ENCODE measurements around the gene PCSK6.
"Not testable (repeated sequence)": the region's sequence is repeated elsewhere in the genome, so short reads cannot be mapped to it uniquely, and the experiment has no call there.

Gene PCSK6

GRCh38 chr15:101406036-101406435, 83.5 kb downstream of the PCSK6 start:
- no peak overlapping the region for H3K4me3 ChIP-seq (ENCODE audit: low read depth, low read length)

GRCh38 chr15:101404245-101404644, 85.3 kb downstream of the PCSK6 start:
- no peak overlapping the region for H3K4me3 ChIP-seq (ENCODE audit: low read depth, low read length)

- H3K4me3 ChIP-seq (ENCODE audit: low read depth, low read length) = not testable (repeated sequence)
Observed at GRCh38 chr15:101402883-101403282, 86.6 kb downstream of the PCSK6 start.

GRCh38 chr15:101401286-101401685, 88.2 kb downstream of the PCSK6 start:
- H3K4me3 ChIP-seq (ENCODE audit: low read depth, low read length) = no peak overlapping the region

GRCh38 chr15:101399431-101399830, 90.1 kb downstream of the PCSK6 start:
- no peak overlapping the region for H3K4me3 ChIP-seq (ENCODE audit: low read depth, low read length)

GRCh38 chr15:101398247-101398646, 91.3 kb downstream of the PCSK6 start:
- no peak overlapping the region for H3K4me3 ChIP-seq (ENCODE audit: low read depth, low read length)

GRCh38 chr15:101397521-101398003, 91.9 kb downstream of the PCSK6 start:
- no peak overlapping the region for H3K4me3 ChIP-seq (ENCODE audit: low read depth, low read length)

- H3K4me3 ChIP-seq (ENCODE audit: low read depth, low read length) = no peak overlapping the region
Observed at GRCh38 chr15:101396484-101397261, 92.8 kb downstream of the PCSK6 start.

- no peak overlapping the region for H3K4me3 ChIP-seq (ENCODE audit: low read depth, low read length)
Observed at GRCh38 chr15:101394654-101395053, 94.9 kb downstream of the PCSK6 start.

- no peak overlapping the region for H3K4me3 ChIP-seq (ENCODE audit: low read depth, low read length)
Observed at GRCh38 chr15:101394056-101394630, 95.4 kb downstream of the PCSK6 start.

GRCh38 chr15:101393172-101393571, 96.3 kb downstream of the PCSK6 start:
- H3K4me3 ChIP-seq (ENCODE audit: low read depth, low read length) = no peak overlapping the region

GRCh38 chr15:101391981-101392640, 97.4 kb downstream of the PCSK6 start:
- H3K4me3 ChIP-seq (ENCODE audit: low read depth, low read length) = no peak overlapping the region

GRCh38 chr15:101391431-101391830, 98.1 kb downstream of the PCSK6 start:
- no peak overlapping the region for H3K4me3 ChIP-seq (ENCODE audit: low read depth, low read length)

- H3K4me3 ChIP-seq (ENCODE audit: low read depth, low read length) = no peak overlapping the region
Observed at GRCh38 chr15:101390462-101390861, 99.0 kb downstream of the PCSK6 start.

GRCh38 chr15:101390060-101390459, 99.4 kb downstream of the PCSK6 start:
- H3K4me3 ChIP-seq (ENCODE audit: low read depth, low read length) = no peak overlapping the region

GRCh38 chr15:101389362-101389761, 100.1 kb downstream of the PCSK6 start:
- H3K4me3 ChIP-seq (ENCODE audit: low read depth, low read length) = no peak overlapping the region

GRCh38 chr15:101388046-101388445, 101.5 kb downstream of the PCSK6 start:
- no peak overlapping the region for H3K4me3 ChIP-seq (ENCODE audit: low read depth, low read length)

GRCh38 chr15:101387574-101387973, 101.9 kb downstream of the PCSK6 start:
- H3K4me3 ChIP-seq (ENCODE audit: low read depth, low read length) = no peak overlapping the region

- no peak overlapping the region for H3K4me3 ChIP-seq (ENCODE audit: low read depth, low read length)
Observed at GRCh38 chr15:101386967-101387366, 102.5 kb downstream of the PCSK6 start.

- no peak overlapping the region for H3K4me3 ChIP-seq (ENCODE audit: low read depth, low read length)
Observed at GRCh38 chr15:101386006-101386405, 103.5 kb downstream of the PCSK6 start.

- H3K4me3 ChIP-seq (ENCODE audit: low read depth, low read length) = no peak overlapping the region
Observed at GRCh38 chr15:101384276-101384675, 105.2 kb downstream of the PCSK6 start.

GRCh38 chr15:101382544-101382943, 107.0 kb downstream of the PCSK6 start:
- H3K4me3 ChIP-seq (ENCODE audit: low read depth, low read length) = no peak overlapping the region
